ENCODE data around the gene SMARCC2. TPM values are rescaled to one million over a fixed set of nuclear protein-coding genes. Genes with fewer than 3 reads are reported as not detected.

SMARCC2 gene
- total and polyA plus RNA-seq, 9 of the 15 experiments (the other 6 are each of a cell fraction or from before 2014, with no cell fraction given), result 11.9 to 86.0 (median 36.6) TPM

GRCh38 chr12:56193025-56193578, 3.8 kb upstream of the SMARCC2 start (continued):
- TF ChIP-seq ARID3B (CRISPR knock-in tag; IDR thresholded peaks at IDR 0.05; ENCODE audit: borderline replicate concordance), result no peak
- peak; percentile 22; the same call in 1 of the 2 replicates for TF ChIP-seq L3MBTL2 (IDR thresholded peaks at IDR 0.05)
- 0 out of 4 replicates have a peak, but pooled peaks of 1 of the 2 experiments have one; percentile 53 for TF ChIP-seq CSDE1 (IDR thresholded peaks at IDR 0.05)
- TF ChIP-seq HINFP (tag; conservative IDR thresholded peaks at IDR 0.05; ENCODE audit: low read depth), result no peak

DNA sequence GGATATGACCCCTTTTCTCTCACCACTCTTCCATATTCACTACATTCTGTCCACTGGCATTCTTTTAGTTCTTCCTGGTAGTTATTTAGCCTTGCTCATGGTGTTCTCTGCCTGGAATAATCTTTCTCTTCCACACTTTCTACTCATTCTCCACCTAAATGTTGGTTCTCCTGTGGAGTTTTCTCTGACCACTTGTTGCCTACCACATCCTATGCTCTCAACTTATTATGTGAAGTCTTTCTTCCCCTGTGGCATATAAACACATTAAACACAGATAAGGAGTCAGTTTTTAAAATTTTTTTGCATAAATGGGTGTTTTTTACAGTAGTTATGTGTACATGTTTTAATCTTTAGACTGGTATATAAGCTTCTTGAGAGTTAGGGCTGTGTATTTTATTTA, 3.3 kb upstream of the SMARCC2 start:
- H3K4me1 ChIP-seq (replicated peaks in 1 of 2; ENCODE audit: control insufficient read depth in 2 of 2, insufficient read depth in 2 of 2, low read length in 2 of 2), result peaks cover 4 to 10% of the 10 kb centered on the region in 2 experiments; a peak in 3 of 5 replicates
- intact Hi-C loops (cut with micrococcal nuclease) (loop anchor here (2.0 to 5.0 kb wide), 3 partner anchors 68 to 145 kb away; no protein-coding TSS in a partner anchor), in situ Hi-C loops (cut with MboI) (loop anchor here (5.0 kb wide), 2 partner anchors 65 to 275 kb away; partner anchors contain the start of genes ANKRD52 and SPRYD4)
- H3K79me2 ChIP-seq (ENCODE audit: control insufficient read depth, insufficient read depth, low read length), result peaks cover 21% of the 10 kb centered on the region
- H3K9me3 ChIP-seq (replicated peaks; ENCODE audit: control insufficient read depth, insufficient read depth, low read depth, low read length), result no peaks in the 10 kb centered on the region
- H3K27ac ChIP-seq (ENCODE audit: extremely low read depth, low read depth, low read length), result no peak overlapping the region
- no peaks in the 10 kb centered on the region for H4K20me1 ChIP-seq (replicated peaks; ENCODE audit: control insufficient read depth, insufficient read depth, low read length)
- DNase-seq (ENCODE audit: extremely low read depth in 1 of 4, low spot score in 3 of 4) (no peak), FAIRE-seq (no peak), ATAC-seq (no peak)
- no peak overlapping the region for H3K4me2 ChIP-seq (ENCODE audit: insufficient read depth, low read length)
- CTCF ChIA-PET (ENCODE audit: low intra/inter-chr PET ratio), result interaction anchor here (1.1 to 2.2 kb wide), 11 partner anchors 9 to 402 kb away, joined by 3 to 31 read pairs (median 4); partner anchors contain the start of genes ANKRD52, COQ10A, NABP2 and RNF41
- peak overlapping the region; percentile 97 for H2AFZ ChIP-seq (ENCODE audit: low read depth, low read length)
- POLR2A ChIA-PET, result interaction anchor here (0.6 to 5.9 kb wide), 4 partner anchors 13 to 88 kb away, joined by 3 to 54 read pairs (median 3); partner anchors contain the start of genes PA2G4, RNF41 and ZC3H10
- no TSS peak for BruUV-seq (replicated peaks)
- H3K9me1 ChIP-seq (ENCODE audit: control insufficient read depth, insufficient read depth, low read length), result no peaks in the 10 kb centered on the region
- 0 out of 4 replicates have a peak overlapping the region, but pooled peaks of 1 of the 2 experiments have one; percentile 12 for H3K9ac ChIP-seq (ENCODE audit: insufficient read depth in 1 of 2, low read depth in 2 of 2, low read length in 2 of 2)
- H3K4me3 ChIP-seq, result no peak overlapping the region
- 0 out of 3 replicates have a peak, but pooled peaks cover 1% of the 10 kb centered on the region for H3K36me3 ChIP-seq (ENCODE audit: control insufficient read depth, insufficient read depth, low read length)
- TF ChIP-seq GATAD2A (IDR thresholded peaks at IDR 0.05) (no peak), ZNF512 (tag; IDR thresholded peaks at IDR 0.05) (peak; percentile 80)
- H3K27me3 ChIP-seq (ENCODE audit: control insufficient read depth in 2 of 2, insufficient read depth in 2 of 2, low read length in 2 of 2), result no peaks in the 10 kb centered on the region

Data from K562 (cell line).